HG02840 (cell line): Measurements from ENCODE around the gene ZNF763.
"Not testable (repeated sequence)": the region's sequence is repeated elsewhere in the genome, so short reads cannot be mapped to it uniquely, and the experiment has no call there.

ENCODE experiments used
- ATAC-seq: cut with Tn5 transposase; IDR thresholded peaks from one replicate; pipeline ENCODE4 v1.9.1; 2021; ENCODE audit warnings: mild to moderate bottlenecking, moderate library complexity, moderate number of reproducible peaks; ENCODE audit not compliant: unreplicated experiment, low FRiP score

Gene ZNF763

DNA sequence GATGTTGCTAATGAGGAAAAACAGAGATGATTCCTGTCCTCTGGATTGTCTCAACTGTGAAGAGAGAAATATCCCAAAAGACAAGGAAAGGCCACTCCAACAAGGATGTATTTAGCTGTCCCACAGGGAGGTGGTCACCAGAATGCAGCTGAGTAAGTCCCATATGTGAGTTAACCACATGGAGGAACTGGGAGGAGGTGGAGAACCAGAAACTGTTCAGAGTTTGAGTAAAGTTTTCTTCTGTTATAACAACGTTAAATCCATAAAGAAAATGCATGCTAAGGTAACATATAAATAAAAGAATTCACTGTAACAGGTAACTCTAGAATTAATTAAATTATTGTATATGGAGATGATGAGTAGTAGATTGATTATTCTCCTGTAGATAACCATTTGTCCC is 5.3 kb downstream of the ZNF763 start:
- ATAC-seq, result no peak

DNA sequence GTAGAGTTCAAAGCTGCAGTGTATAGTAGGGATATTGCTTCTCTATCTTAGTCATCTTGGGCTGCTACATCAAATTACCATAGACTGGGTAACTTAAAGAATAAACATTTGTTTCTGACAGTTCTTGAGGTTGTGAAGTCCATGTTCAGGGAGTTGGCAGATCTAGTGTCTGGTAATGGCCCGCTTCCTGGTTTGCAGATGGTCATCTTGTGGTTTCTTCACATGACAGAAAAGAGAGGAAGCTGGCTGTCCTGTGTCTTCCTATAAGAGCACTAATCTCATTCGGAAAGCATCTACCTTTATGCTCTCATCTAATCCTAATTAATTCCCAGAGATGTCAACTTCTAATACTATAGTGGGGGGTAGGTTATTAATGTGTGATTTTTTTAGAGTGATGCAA is 6.2 kb downstream of the ZNF763 start:
- ATAC-seq, result no peak

DNA sequence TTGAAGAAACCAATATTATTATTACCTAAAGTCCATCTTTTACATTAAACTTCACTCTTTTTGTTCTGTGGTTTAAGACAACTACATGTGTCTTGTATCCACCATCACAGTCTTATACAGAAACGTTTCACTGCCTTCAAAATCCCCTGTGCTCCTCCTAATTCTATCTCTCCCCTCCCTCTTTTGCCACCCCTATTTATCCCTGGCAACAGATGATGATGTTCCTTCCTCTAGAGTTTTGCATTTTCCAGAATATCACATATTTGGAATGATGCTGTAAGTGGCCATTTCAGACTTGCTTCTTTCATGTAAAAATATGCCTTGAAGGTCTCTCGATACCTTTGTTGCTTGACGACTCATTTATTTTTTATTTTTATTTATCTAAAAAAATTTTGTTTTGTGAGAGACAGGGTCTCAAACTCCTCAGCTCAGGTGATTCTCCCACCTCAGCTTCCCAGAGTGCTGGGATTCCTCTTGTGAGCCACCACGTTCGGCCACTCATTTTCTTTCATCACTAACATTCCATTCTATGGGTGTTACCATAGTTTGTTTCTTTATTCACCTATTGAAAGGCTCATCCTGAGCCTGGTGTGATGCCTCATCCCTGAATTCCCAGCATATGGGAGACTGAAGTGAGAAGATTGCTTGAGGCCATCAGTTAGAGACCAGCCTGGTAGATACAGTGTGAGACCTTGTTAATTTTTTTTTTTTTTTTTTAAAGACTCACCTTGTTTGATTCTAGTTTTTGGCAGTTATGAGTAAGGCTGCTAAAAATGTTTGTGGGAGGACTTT is 8.4 kb downstream of the ZNF763 start:
- ATAC-seq, result no peak

DNA sequence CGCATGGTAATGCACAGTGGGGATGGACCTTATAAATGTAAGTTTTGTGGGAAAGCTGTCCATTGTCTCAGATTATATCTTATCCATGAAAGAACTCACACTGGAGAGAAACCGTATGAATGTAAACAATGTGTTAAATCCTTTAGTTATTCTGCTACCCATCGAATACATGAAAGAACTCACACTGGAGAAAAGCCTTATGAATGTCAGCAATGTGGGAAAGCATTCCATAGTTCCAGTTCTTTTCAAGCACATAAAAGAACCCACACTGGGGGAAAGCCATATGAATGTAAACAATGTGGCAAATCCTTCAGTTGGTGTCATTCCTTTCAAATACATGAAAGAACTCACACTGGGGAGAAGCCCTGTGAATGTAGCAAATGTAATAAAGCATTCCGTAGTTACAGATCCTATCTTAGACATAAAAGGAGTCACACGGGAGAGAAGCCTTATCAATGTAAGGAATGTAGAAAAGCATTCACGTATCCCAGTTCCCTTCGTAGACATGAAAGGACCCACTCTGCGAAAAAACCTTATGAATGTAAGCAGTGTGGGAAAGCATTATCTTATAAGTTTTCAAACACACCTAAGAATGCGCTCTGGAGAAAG is 13.8 kb downstream of the ZNF763 start:
- ATAC-seq, result no peak

DNA sequence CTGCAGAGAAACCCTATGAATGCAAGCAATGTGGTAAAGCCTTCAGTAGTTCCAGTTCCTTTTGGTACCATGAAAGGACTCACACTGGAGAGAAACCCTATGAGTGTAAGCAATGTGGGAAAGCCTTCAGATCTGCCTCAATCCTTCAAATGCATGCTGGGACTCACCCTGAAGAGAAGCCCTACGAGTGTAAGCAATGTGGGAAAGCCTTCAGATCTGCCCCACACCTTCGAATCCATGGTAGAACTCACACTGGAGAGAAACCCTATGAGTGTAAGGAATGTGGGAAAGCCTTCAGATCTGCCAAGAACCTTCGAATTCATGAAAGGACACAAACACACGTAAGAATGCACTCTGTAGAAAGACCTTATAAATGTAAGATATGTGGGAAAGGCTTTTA is 14.7 kb downstream of the ZNF763 start:
- no peak for ATAC-seq

DNA sequence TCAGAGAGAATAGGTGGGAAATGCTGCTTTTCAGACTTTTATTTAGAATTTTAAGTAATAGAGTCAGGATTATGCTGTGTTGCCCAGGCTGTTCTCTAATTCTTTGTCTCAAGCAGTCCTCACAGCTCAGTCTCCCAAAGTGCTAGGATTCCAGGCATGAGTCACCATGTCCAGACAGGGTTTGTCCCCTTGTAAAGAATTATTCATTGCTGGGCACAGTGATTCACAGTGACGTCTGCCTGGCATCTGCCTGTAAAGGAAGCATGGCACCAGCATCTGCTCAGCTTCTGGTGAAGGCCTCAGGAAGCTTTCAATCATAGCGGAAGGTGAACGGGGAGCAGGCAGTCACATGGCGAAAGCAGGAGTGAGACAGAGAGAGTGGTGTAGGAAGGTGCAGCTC is 17.7 kb downstream of the ZNF763 start:
- no peak for ATAC-seq

DNA sequence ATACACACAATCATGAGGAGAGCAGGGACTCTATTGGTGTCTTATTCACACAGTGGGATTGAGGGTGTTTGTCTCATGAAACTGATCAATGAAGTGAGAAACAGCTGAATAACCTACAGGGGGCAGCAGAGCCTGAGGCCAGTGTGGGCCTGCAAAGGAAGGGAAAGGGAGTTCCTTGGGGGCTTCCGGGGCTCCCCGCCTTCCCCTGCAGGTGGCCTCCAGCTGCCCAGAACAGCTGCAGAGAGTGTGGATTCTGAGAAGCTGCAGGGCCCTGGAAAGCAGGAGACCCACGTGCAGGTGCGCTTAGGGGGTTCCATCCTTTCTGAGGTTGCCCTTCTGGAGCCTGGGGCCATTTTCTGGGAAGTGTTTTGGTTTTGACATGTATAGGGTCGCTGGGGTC is 20.1 kb downstream of the ZNF763 start:
- no peak for ATAC-seq

DNA sequence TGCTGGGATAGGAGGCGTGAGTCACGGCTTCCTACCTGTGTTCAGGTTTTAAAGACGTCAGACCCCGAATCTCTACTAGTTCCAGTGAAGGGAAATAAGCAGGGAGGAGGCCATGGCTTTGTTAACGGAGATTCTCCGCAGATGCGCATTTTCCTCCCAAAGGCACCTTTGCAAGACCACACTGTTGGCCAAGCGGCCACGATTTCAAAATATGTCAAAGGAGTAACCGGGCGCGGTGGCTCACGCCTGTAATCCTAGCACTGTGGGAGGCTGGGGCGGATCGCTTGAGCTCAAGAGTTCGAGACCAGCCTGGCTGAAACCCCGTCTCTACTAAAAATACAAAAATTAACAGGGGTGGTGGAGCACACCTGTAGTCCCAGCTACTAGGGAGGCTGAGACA is 21.9 kb downstream of the ZNF763 start:
- ATAC-seq, result no peak

DNA sequence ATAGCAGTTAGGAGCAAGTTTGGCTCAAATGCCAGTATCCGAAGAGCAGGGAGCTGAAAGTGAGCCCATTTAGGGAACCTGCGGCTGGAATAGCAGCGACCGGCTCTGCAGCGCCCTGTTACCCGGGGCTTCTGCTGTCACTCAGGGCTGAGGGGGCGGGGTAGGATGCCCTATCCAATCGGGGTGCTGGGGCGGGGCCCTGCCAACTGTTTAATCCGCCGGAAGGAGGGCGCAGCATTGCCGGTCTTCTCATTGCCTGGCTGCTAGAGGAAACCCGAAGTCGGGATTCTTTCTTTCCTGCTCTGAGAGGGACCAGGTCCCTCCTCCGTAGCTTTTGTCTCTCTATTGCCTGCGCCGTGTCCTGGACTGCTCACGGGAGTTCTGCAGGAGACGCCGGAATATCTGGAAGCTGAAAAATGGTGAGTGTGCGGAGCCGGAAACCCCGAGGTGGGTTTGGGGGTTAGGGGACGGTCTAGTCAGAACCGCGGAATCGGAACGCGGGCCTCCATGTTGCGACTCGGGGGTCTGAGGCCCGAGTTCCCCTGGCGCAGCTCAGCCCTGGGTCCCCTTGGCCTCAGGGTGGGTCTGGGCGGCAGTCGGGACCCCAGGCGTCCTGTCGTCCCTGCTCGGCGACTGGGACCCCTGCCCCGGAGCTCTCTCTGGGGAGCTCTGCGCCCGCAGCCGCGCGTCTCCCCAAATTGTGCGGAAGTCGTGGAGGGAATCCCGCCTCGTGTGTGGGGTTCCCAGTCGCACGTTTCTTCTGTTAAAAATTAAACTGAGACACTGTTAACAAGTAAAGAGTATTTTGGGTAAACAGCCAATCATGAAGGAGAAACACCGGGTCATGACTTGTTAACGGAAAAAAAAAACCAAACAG is 22.8 kb downstream of the ZNF763 start:
- ATAC-seq, result no peak

DNA sequence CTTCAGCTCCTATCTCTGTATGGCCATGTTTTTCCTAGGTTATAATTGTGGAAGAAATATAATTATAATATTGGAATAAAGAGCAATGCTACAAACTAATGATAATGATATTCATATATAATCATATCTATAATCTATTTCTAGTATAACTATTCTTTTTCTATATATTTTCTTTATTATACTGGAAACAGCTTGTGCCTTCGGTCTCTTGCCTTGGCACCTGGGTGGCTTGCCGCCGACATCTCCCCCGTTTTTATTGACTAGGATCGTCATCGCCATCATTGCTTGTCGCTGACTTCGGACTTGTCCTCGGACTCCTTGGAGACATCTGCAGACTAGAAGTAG is 24.2 kb downstream of the ZNF763 start:
- no peak for ATAC-seq

DNA sequence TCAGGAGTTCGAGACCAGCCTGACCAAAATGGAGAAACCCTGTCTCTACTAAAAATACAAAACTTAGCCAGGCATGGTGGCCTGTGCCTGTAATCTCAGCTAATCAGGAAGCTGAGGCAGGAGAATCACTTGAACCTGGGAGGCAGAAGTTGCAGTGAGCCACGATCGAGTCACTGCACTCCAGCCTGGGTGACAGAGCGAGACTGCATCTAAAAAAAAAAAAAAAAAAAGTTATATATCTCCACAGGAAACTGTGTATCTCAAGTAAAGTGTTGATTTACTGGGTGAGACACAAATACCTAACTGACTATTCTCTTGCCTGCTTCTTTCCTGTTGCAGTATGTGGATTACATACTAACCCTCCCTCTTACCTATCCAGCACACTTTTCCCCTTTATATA is 27.1 kb downstream of the ZNF763 start:
- not testable (repeated sequence) for ATAC-seq

DNA sequence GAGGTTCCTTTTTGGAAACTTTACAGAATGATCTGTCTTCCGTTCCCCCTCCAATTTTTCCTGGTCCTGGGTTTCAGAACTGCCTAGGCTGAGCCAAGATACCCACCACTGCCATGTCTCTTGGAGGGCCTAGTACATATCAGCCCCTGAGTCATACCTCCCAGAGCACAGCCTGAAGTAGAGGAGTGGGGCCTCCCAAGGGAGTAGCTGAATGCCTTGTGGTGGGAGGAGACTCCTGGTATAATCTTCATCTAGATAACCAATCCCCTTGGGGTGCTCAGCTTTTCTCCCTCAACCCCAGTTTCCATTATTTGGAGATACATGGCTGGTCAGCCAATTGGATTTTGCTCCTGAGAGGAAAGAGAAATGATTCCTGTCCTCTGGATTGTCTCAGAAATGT is 30.3 kb downstream of the ZNF763 start:
- ATAC-seq, result no peak

DNA sequence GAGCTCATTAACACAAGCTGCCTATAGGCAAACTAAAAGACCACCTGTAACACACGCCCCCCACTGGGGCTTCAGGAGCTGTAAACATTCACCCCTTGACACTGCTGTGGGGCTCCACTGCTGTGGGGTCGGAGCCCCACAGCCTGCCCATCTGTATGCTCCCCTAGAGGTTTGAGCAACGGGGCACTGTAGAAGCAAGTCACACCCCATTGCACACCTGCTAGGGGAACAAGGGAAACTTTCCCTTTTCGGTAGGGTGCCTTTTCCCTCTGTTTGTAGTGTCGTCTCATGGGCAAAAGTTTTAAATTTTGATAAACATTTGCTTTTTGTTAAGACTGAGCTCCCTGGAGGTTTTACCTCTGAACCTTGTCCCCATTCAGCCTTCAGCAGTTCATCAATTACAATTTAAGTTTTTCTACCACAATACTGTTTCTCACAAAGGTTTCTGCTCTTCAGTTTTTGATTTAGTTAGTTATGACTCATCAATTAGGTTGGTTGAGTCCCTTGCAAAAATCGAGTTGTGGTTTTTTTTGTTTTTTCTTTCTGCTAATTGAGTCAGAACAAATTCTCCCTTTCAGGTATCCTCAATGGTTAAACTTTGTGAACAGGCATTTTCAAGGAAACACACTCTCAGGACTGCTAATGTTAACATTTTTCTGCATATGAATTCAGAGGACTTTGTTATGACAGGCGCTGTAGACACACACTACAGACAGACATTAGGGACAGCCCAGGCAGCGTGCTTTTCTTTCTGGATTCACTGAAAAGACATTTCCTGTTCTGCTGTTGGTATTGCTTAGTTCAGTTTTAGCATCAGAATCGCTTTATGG is 35.5 kb downstream of the ZNF763 start:
- ATAC-seq, result no peak

DNA sequence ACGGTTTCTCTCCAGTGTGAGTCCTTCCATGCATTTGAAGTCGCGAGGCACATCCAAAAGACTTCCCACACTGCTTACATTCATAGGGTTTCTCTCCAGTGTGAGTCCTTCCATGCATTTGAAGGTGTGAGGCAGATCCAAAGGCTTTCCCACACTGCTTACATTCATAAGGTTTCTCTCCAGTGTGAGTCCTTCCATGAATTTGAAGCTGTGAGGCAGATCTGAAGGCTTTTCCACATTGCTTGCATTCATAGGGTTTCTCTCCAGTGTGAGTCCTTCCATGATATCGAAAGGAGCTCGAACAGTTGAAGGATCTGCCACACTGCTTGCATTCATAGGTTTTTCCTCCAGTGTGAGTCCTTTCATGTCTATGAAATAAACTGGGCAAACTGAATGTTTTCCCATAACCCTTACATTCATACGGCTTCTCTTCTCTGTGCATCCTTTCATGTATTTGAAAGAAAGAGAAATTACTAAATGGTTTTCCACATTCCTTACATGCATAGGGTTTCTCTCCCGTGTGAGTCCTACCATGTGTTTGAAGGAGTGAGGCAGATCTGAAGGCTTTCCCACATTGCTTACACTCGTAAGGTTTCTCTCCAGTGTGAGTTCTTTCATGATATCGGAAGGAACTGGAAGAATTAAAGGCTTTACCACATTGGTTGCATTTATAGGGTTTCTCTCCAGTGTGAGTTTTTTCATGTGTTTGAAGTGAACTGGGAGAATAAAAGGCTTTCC is 50.3 kb downstream of the ZNF763 start:
- ATAC-seq, result no peak

DNA sequence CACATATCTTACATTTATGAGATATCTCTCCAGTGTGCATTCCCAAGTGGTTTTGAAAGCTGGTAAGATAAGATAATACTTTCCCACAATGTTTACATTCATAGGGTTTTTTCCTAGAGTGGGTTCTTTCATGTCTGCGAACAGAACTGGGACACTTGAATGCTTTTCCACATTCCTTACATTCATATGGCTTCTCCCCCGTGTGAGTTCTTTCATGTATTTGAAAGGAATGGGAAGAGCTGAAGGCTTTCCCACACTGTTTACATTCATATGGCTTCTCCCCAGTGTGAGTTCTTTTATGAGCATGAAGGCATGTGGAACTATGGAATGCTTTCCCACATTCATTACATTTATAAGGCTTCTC is 50.9 kb downstream of the ZNF763 start:
- ATAC-seq, result no peak
